AG04449 (cell line): ENCODE measurements around the gene CFAP74.

ENCODE experiments used
- CTCF ChIA-PET: fragments of 350-600 bp; formaldehyde crosslinking; extraction: SDS; loops from one replicate; lab custom pipeline; 2021; ENCODE audit warnings: antibody characterized with exemption; lab: Yijun Ruan, JAX
- POLR2A ChIA-PET: fragments of 400-600, 350-600 bp; formaldehyde crosslinking; extraction: SDS; loops from one replicate; lab custom pipeline; 2020; ENCODE audit warnings: antibody characterized with exemption, inconsistent platforms; lab: Yijun Ruan, JAX
- DNase-seq: peaks from one replicate; pipeline ENCODE4 v3.0.0-alpha.2; 2010; ENCODE audit warnings: low read depth, low spot score
- H3K4me3 ChIP-seq: 2 replicates; pipeline ENCODE4 v1.5.1; 2011; ENCODE audit warnings: low read depth, mild to moderate bottlenecking, control low read depth, low read length
- TF ChIP-seq, protein P1 (sequence below): IDR thresholded peaks from one replicate; pipeline ENCODE4 v1.5.1; 2011; ENCODE audit warnings: mild to moderate bottlenecking, moderate library complexity, low read length, control low read depth, inconsistent platforms; ENCODE audit not compliant: insufficient read depth; ENCODE audit errors: missing control alignments

The CFAP74 gene

GRCh38 chr1:1883092-1883873, 120.3 kb downstream of the CFAP74 start:
- CTCF ChIA-PET = interaction anchor here (0.8 to 1.6 kb wide), 3 partner anchors 12 to 23 kb away, joined by 3 read pairs; no protein-coding TSS in a partner anchor
- H3K4me3 ChIP-seq = no peak overlapping the region
- TF ChIP-seq, protein P1, sequence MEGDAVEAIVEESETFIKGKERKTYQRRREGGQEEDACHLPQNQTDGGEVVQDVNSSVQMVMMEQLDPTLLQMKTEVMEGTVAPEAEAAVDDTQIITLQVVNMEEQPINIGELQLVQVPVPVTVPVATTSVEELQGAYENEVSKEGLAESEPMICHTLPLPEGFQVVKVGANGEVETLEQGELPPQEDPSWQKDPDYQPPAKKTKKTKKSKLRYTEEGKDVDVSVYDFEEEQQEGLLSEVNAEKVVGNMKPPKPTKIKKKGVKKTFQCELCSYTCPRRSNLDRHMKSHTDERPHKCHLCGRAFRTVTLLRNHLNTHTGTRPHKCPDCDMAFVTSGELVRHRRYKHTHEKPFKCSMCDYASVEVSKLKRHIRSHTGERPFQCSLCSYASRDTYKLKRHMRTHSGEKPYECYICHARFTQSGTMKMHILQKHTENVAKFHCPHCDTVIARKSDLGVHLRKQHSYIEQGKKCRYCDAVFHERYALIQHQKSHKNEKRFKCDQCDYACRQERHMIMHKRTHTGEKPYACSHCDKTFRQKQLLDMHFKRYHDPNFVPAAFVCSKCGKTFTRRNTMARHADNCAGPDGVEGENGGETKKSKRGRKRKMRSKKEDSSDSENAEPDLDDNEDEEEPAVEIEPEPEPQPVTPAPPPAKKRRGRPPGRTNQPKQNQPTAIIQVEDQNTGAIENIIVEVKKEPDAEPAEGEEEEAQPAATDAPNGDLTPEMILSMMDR = no peak
- DNase-seq = no peak
- POLR2A ChIA-PET = interaction anchor here (0.7 to 1.0 kb wide), 2 partner anchors 10 to 232 kb away, joined by 3 to 4 read pairs; no protein-coding TSS in a partner anchor

GRCh38 chr1:1881727-1882126, 121.9 kb downstream of the CFAP74 start:
- DNase-seq = no peak
- ChIA-PET POLR2A (interaction anchor here (1.1 kb wide), 1 partner anchor 21 kb away, joined by 3 read pairs; no protein-coding TSS in a partner anchor), CTCF (interaction anchor here (1.0 to 1.7 kb wide), 2 partner anchors 12 to 24 kb away, joined by 3 to 6 read pairs; no protein-coding TSS in a partner anchor)
- H3K4me3 ChIP-seq = no peak overlapping the region
- TF ChIP-seq, protein P1 = no peak

GRCh38 chr1:1880617-1881312, 122.8 kb downstream of the CFAP74 start:
- TF ChIP-seq, protein P1 = no peak
- POLR2A ChIA-PET = interaction anchor here (1.1 kb wide), 1 partner anchor 20 kb away, joined by 3 read pairs; no protein-coding TSS in a partner anchor

DNA sequence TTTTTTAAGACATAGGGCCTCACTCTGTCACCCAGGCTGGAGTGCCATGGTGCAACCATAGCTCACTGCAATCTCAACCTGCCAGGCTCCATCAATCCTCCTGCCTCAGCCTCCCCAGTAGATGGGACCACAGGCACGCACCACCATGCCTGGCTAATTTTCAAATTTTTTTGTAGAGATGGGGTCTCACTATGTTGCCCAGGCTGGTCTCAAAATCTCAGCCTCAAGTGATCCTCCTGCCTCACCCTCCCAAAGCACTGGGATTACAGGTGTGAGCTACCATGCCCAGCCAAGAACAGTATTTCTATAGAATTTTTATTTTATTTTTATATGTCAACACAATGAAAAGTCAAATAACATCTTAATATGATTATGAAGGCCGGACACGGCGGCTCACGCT, 123.6 kb downstream of the CFAP74 start:
- CTCF ChIA-PET = no interaction called here
- no peak overlapping the region for H3K4me3 ChIP-seq
- TF ChIP-seq, protein P1 = no peak
- no peak for DNase-seq
- POLR2A ChIA-PET = no interaction called here

More at GRCh38 chr1:1880617-1881312, 122.8 kb downstream of the CFAP74 start:
- H3K4me3 ChIP-seq = no peak overlapping the region
- DNase-seq = no peak
- CTCF ChIA-PET = interaction anchor here (1.7 kb wide), 1 partner anchor 11 kb away, joined by 6 read pairs; no protein-coding TSS in a partner anchor

- TF ChIP-seq, protein P1 = no peak
- CTCF ChIA-PET = interaction anchor here (1.1 to 1.3 kb wide), 3 partner anchors 9 to 11 kb away, joined by 3 to 4 read pairs (median 3); no protein-coding TSS in a partner anchor
Measured at GRCh38 chr1:1877865-1878436, 125.6 kb downstream of the CFAP74 start.

More at GRCh38 chr1:1877865-1878436, 125.6 kb downstream of the CFAP74 start:
- POLR2A ChIA-PET = no interaction called here
- H3K4me3 ChIP-seq = no peak overlapping the region
- DNase-seq = no peak
